ENCODE data around the gene ERC1.

The ERC1 gene

GRCh38 chr12:1284611-1285010 is 293.6 kb downstream of the ERC1 start:
- Histone ChIP-seq H3K4me2 (ENCODE audit: low read length) (no peak overlapping the region), H3K9me3 (ENCODE audit: low read length) (no peaks in the 10 kb centered on the region), H3K4me3 (ENCODE audit: low read depth, low read length, poor library complexity, severe bottlenecking) (no peak overlapping the region), H3K9me2 (ENCODE audit: low read depth, low read length) (no peaks in the 10 kb centered on the region), H3K79me2 (ENCODE audit: insufficient read depth, low read length) (no peaks in the 10 kb centered on the region), H3K4me1 (ENCODE audit: insufficient read depth, low read length, severe bottlenecking) (no peaks in the 10 kb centered on the region), H4K20me1 (ENCODE audit: insufficient read depth, low read length) (no peaks in the 10 kb centered on the region), H3K36me3 (ENCODE audit: insufficient read depth, low read length) (peaks cover 11% of the 10 kb centered on the region; the same call in 1 of the 2 replicates), H3K9ac (ENCODE audit: low read length) (no peak overlapping the region), H3F3A (ENCODE audit: insufficient read depth, low read length) (no peaks in the 10 kb centered on the region), H3K27me3 (ENCODE audit: insufficient read depth, low read length) (no peaks in the 10 kb centered on the region), H3K27ac (ENCODE audit: low read depth, low read length, poor library complexity, severe bottlenecking) (no peak overlapping the region), H2AFZ (ENCODE audit: low read length) (no peak overlapping the region)
- TF ChIP-seq CTCF (IDR thresholded peaks at IDR 0.05; ENCODE audit: low read length) (no peak), EZH2 (IDR thresholded peaks at IDR 0.05; ENCODE audit: borderline replicate concordance, low read length) (no peak)

GRCh38 chr12:1287446-1287975 is 296.5 kb downstream of the ERC1 start:
- Histone ChIP-seq H2AFZ (ENCODE audit: low read length) (no peak overlapping the region), H3K79me2 (ENCODE audit: insufficient read depth, low read length) (no peaks in the 10 kb centered on the region), H4K20me1 (ENCODE audit: insufficient read depth, low read length) (no peaks in the 10 kb centered on the region), H3K9ac (ENCODE audit: low read length) (no peak overlapping the region), H3K4me2 (ENCODE audit: low read length) (no peak overlapping the region), H3K4me1 (ENCODE audit: insufficient read depth, low read length, severe bottlenecking) (no peaks in the 10 kb centered on the region), H3K9me3 (ENCODE audit: low read length) (no peaks in the 10 kb centered on the region), H3K27me3 (ENCODE audit: insufficient read depth, low read length) (no peaks in the 10 kb centered on the region), H3F3A (ENCODE audit: insufficient read depth, low read length) (no peaks in the 10 kb centered on the region), H3K27ac (ENCODE audit: low read depth, low read length, poor library complexity, severe bottlenecking) (no peak overlapping the region), H3K9me2 (ENCODE audit: low read depth, low read length) (no peaks in the 10 kb centered on the region), H3K36me3 (ENCODE audit: insufficient read depth, low read length) (peaks cover 34% of the 10 kb centered on the region), H3K4me3 (ENCODE audit: low read depth, low read length, poor library complexity, severe bottlenecking) (no peak overlapping the region)
- TF ChIP-seq EZH2 (IDR thresholded peaks at IDR 0.05; ENCODE audit: borderline replicate concordance, low read length) (no peak), CTCF (IDR thresholded peaks at IDR 0.05; ENCODE audit: low read length) (no peak)

GRCh38 chr12:1288333-1288732 is 297.3 kb downstream of the ERC1 start:
- H3K4me2 ChIP-seq (ENCODE audit: low read length): no peak overlapping the region
- H4K20me1 ChIP-seq (ENCODE audit: insufficient read depth, low read length): no peaks in the 10 kb centered on the region
- no peak overlapping the region for H3K4me3 ChIP-seq (ENCODE audit: low read depth, low read length, poor library complexity, severe bottlenecking)
- H3K27me3 ChIP-seq (ENCODE audit: insufficient read depth, low read length): no peaks in the 10 kb centered on the region
- H3K9me3 ChIP-seq (ENCODE audit: low read length): no peaks in the 10 kb centered on the region
- H2AFZ ChIP-seq (ENCODE audit: low read length): no peak overlapping the region
- no peak overlapping the region for H3K9ac ChIP-seq (ENCODE audit: low read length)
- H3K79me2 ChIP-seq (ENCODE audit: insufficient read depth, low read length): no peaks in the 10 kb centered on the region
- peaks cover 33% of the 10 kb centered on the region for H3K36me3 ChIP-seq (ENCODE audit: insufficient read depth, low read length)
- no peaks in the 10 kb centered on the region for H3K9me2 ChIP-seq (ENCODE audit: low read depth, low read length)
- TF ChIP-seq EZH2 (IDR thresholded peaks at IDR 0.05; ENCODE audit: borderline replicate concordance, low read length): no peak
- H3K27ac ChIP-seq (ENCODE audit: low read depth, low read length, poor library complexity, severe bottlenecking): no peak overlapping the region
- H3K4me1 ChIP-seq (ENCODE audit: insufficient read depth, low read length, severe bottlenecking): no peaks in the 10 kb centered on the region
- H3F3A ChIP-seq (ENCODE audit: insufficient read depth, low read length): no peaks in the 10 kb centered on the region

Measured in OCI-LY1 (cell line).